T47D (cell line): Measurements from ENCODE around the gene BRD8.
"Not testable (repeated sequence)": the region's sequence is repeated elsewhere in the genome, so short reads cannot be mapped to it uniquely, and the experiment has no call there.

ENCODE experiments used
- DNase-seq, 2 experiments: peaks; one replicate each; pipeline versions ENCODE4 v3.0.0 to v3.0.0-alpha.2; 2011 to 2012; ENCODE audit warnings: low read depth in 1 of 2, low spot score in 1 of 2
- JUND ChIP-seq: IDR thresholded peaks from 2 replicates; pipeline ENCODE4 v1.6.1; 2012; ENCODE audit warnings: low read depth
- in situ Hi-C: cut with HindIII; loops from 2 replicates; pipeline ENCODE4 v1.10.0; 2016; ENCODE audit warnings: low sequenced_read_pairs, low pct_unique_long_range_greater_than_20kb

Gene BRD8

DNA sequence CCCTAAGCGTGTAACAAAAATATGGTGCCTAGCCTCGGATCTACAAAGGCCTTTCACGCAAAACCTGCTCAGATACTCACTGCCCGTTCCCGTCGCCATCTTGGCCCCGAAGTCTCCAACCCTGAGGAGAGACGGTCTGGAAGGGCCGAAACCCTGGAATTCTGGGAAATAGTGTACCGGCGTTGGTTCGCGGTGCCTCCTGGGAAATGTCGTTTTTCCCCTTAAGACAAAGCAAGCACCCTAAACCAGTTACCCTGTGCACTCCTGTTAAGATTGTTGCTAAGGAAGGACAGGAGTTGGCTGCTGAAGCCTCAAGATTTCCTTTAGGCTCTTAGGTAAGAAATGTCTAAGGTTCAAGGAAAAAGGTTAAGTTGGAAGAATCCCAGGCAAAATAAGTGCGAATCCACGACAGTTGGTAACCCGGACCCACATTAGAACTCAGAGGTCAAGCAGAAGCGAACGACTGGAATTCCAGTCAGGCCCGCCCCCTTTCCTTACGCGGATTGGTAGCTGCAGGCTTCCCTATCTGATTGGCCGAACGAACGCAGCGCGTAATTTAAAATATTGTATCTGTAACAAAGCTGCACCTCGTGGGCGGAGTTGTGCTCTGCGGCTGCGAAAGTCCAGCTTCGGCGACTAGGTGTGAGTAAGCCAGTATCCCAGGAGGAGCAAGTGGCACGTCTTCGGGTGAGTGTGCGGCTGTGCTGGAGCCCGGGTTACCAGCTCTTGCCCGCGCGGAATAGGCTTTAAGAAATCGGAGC lies at the start of gene BRD8, which contains the start of gene KIF20A:
BRD8 (minus strand) TSS at position 115 of the 761 bp plus-strand sequence; CDS start at position 99, 16 bp downstream.
KIF20A (plus strand) TSS at position 597 of the 761 bp plus-strand sequence. CDS start 569 bp downstream, outside the sequence.
- TF ChIP-seq JUND, result no peak
- DNase-seq, result peak; percentile 65 to 97
- in situ Hi-C loops, result no loop called here

- DNase-seq, result no peak
- TF ChIP-seq JUND, result no peak
- in situ Hi-C loops, result no loop called here
Measured at GRCh38 chr5:138226910-138227309, 48.5 kb upstream of the BRD8 start.

GRCh38 chr5:138224712-138225111 lies 46.3 kb upstream of the BRD8 start:
- in situ Hi-C loops, result no loop called here
- no peak for TF ChIP-seq JUND
- no peak for DNase-seq

DNA sequence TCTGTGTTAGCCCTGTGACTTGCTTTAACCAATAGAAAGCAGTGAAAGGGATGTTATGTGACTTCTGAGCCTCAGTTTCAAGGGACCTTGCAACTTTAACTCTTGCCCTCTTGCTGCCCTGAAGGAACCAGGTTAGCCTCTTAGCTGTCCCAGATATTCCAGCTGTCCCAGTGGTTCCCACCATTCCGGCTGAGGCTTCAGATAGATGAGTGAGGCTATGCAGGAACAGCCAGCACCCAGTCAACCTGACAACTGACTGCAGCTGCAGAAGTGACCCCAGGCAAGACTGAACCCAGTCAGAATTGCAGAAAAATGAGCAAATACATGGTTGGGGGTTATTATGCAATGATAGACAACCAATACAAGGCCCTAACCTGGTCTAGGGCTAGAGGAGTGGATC lies 45.1 kb upstream of the BRD8 start:
- in situ Hi-C loops, result no loop called here
- DNase-seq, result no peak
- no peak for TF ChIP-seq JUND

- in situ Hi-C loops, result no loop called here
- TF ChIP-seq JUND, result no peak
- DNase-seq, result no peak
Measured at GRCh38 chr5:138216799-138217198, 38.4 kb upstream of the BRD8 start.

DNA sequence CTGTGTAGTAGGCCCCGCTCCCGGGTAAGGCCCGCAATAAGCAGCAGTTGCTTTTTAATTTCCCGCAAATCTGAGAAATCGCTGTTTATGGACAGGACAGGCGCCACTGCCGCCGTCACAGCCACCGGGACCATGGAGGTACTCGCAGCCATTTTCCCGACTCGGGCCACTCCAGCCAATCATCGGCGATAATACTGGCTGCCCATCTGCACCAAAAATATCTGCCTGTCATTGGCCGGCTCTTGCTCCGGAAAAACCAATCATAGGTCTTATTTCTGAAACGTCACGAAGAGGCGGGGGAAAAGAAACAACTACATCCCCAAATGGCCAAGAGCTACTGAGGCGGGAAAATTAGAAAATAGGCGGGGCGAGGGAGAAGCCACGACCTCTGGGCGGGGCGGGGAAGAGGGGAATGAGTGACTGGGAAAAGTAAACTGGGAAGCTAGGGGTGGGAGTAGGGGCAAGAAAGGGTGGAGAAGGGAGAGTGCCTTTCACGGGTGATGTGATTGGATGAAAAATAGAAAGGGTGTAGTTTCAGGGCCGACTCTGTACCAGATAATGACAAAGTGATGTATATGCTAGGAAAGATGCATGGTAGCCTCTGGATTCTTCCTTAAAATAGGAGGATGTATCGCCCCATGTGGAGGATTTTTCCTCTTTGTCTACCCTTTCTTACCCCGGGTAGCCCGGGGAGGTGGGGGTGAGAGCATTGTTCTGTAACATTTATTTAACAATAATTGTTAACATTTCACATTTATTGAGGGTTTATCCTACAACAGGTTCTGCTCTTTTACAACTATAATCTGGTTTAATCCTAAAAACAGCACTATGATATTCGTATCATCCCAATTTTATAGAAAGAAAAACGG lies 35.0 kb upstream of the BRD8 start, which contains the start of gene CDC23:
CDC23 (minus strand) TSS at position 163 of the 869 bp plus-strand sequence; CDS start at position 152, 11 bp downstream.
- peak; percentile 97 to 99 for DNase-seq
- no peak for TF ChIP-seq JUND
- in situ Hi-C loops, result no loop called here

DNA sequence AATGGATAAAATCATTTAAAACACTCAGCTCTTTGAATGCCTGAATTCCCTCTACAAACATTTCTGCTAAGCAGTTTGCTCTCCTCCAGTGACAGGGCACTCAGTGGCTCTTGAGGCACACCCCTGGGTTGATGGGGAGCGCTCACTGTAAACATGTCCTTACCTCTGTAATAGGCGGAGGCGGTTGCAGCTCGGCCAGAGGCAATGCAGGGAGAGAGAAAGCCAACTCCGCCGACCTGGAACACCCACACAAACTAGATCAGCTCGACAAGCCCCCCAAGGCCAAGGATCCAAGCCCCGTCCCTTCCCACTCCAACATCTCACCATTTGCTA lies 34.4 kb upstream of the BRD8 start:
- in situ Hi-C loops, result no loop called here
- TF ChIP-seq JUND, result no peak

DNA sequence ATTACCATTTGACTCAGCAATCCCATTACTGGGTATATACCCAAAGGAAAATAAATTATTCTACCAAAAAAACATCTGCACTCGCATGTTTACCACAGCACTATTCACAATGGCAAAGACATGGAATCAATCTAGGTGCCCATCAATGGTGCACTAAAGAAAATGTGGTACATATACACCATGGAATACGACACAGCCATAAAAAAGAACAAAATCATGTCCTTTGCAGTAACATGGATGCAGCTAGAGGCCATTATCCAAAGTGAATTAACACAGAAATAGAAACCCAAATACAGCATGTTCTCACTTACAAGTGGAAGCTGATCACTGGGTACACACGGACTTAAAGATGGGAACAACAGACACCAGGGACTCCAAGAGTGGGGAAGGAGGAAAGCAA lies 32.6 kb upstream of the BRD8 start:
- no peak for TF ChIP-seq JUND
- no peak for DNase-seq
- in situ Hi-C loops, result no loop called here

More for the DNA sequence above, 34.4 kb upstream of the BRD8 start:
- DNase-seq, result peak in 1 of 2 experiments; percentile 19

DNA sequence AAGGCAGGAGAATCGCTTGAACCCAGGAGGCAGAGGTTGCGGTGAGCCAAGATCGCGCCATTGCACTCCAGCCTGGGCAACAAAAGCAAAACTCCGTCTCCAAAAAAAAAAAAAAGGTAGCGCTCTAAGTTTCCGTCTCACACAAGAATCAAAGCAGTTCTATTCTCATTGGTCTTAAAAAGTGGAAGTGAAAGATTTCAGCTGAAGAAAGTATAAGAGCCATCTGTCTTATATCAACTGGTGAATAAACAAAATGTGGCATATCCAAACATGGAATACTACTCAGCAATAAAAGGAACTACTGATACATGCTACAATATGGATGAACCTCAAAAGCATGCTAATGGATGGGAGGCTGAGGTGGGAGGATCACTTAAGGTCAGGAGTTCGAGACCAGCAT lies 15.4 kb upstream of the BRD8 start:
- DNase-seq, in situ Hi-C loops: not testable (repeated sequence)

DNA sequence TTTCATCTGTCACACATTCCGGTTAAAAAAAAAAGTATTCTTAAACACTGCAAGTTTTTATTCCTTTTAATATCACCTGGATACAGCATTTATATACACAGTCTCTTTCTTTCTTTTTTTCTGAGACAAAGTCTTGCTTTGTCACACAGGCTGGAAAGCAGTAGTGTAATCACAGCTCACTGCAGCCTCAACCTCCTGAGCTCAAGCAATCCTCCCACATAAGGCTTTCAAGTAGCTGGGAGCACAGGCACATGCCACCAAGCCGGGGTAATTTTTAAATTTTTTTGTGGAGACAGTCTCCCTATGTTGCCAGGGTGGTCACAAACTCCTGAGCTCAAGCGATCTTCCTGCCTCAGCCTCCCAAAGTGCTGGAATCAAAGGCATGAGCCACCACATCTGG lies 14.4 kb upstream of the BRD8 start:
- no peak for DNase-seq
- TF ChIP-seq JUND, result no peak
- in situ Hi-C loops, result no loop called here

GRCh38 chr5:138188626-138189025 lies 10.2 kb upstream of the BRD8 start:
- in situ Hi-C loops, result no loop called here
- DNase-seq, result no peak
- no peak for TF ChIP-seq JUND

DNA sequence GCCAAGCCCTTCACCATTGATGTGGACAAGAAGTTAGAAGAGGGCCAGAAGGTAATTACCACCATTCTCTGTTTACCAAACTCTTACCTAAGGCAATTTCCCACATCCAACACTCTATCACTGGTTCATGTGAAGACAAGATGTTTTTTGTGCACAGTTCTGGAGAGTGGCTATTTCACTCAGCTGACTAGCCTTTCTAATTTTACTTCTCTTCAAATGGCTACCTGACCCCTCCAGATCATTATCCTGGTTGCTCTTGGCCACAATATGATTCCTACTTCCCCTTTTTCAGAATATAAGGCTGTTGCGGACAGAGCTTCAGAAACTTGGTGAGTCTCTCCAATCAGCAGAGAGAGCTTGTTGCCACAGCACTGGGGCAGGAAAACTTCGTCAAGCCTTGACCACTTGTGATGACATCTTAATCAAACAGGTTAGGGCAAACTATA lies 7.6 kb upstream of the BRD8 start:
- DNase-seq, result no peak
- in situ Hi-C loops, result no loop called here
- no peak for TF ChIP-seq JUND

- no peak for DNase-seq
- TF ChIP-seq JUND, result no peak
- in situ Hi-C loops, result no loop called here
Measured at GRCh38 chr5:138182808-138183207, 4.4 kb upstream of the BRD8 start.
